Activated T-cell treated with anti-CD3 and anti-CD28 coated beads, Interleukin-2, amount 50 U/mL, for 24 hours (primary cell): ENCODE results near the gene MST1R.
"Not testable (repeated sequence)": the region's sequence is repeated elsewhere in the genome, so short reads cannot be mapped to it uniquely, and the experiment has no call there.

ENCODE experiments used
- DNase-seq: peaks from one replicate; pipeline ENCODE4 v3.0.0-alpha.2; 2020
- H3K27ac Mint-ChIP-seq: 2 replicates; pipeline ENCODE4 v1.8.0; 2020; ENCODE audit warnings: mild to moderate bottlenecking, mixed read lengths
- H3K27me3 Mint-ChIP-seq: 2 replicates; pipeline ENCODE4 v1.8.0; 2020; ENCODE audit warnings: mixed read lengths
- H3K36me3 Mint-ChIP-seq: 2 replicates; pipeline ENCODE4 v1.8.0; 2020; ENCODE audit warnings: low read depth, mixed read lengths
- H3K4me1 Mint-ChIP-seq: 2 replicates; pipeline ENCODE4 v1.8.0; 2020; ENCODE audit warnings: low read depth, mixed read lengths
- H3K4me3 Mint-ChIP-seq: 2 replicates; pipeline ENCODE4 v1.8.0; 2020; ENCODE audit warnings: mild to moderate bottlenecking, moderate library complexity, mixed read lengths
- H3K9me3 Mint-ChIP-seq: 2 replicates; pipeline ENCODE4 v1.8.0; 2020; ENCODE audit warnings: mixed read lengths

MST1R gene

GRCh38 chr3:49925485-49925884 is 21.8 kb upstream of the MST1R start:
- Mint-ChIP-seq H3K27me3 (no peaks in the 10 kb centered on the region), H3K9me3 (no peaks in the 10 kb centered on the region), H3K27ac (no peak overlapping the region), H3K4me3 (no peak overlapping the region), H3K36me3 (peaks cover 19% of the 10 kb centered on the region), H3K4me1 (peaks cover 29% of the 10 kb centered on the region)
- DNase-seq = no peak

- no peak for DNase-seq
- Mint-ChIP-seq H3K36me3 (peaks cover 24% of the 10 kb centered on the region), H3K4me3 (no peak overlapping the region), H3K27me3 (no peaks in the 10 kb centered on the region), H3K4me1 (peaks cover 22% of the 10 kb centered on the region), H3K27ac (no peak overlapping the region), H3K9me3 (no peaks in the 10 kb centered on the region)
These were observed 21.0 kb upstream of the MST1R start for GRCh38 chr3:49924683-49925082.

GRCh38 chr3:49917806-49918590 is 14.3 kb upstream of the MST1R start:
- Mint-ChIP-seq H3K36me3 (peaks cover 11% of the 10 kb centered on the region), H3K27ac (peak overlapping the region; percentile 33)
- H3K27me3 Mint-ChIP-seq, H3K4me3 Mint-ChIP-seq, H3K4me1 Mint-ChIP-seq, H3K9me3 Mint-ChIP-seq, DNase-seq: not testable (repeated sequence)

- no peaks in the 10 kb centered on the region for H3K9me3 Mint-ChIP-seq
- DNase-seq = no peak
- no peaks in the 10 kb centered on the region for H3K4me1 Mint-ChIP-seq
- no peak overlapping the region for H3K27ac Mint-ChIP-seq
- peaks cover 23% of the 10 kb centered on the region for H3K36me3 Mint-ChIP-seq
- no peak overlapping the region for H3K4me3 Mint-ChIP-seq
- no peaks in the 10 kb centered on the region for H3K27me3 Mint-ChIP-seq
These were observed 13.0 kb upstream of the MST1R start for GRCh38 chr3:49916686-49917085.

- H3K36me3 Mint-ChIP-seq = peaks cover 35% of the 10 kb centered on the region
These were observed 11.2 kb upstream of the MST1R start for GRCh38 chr3:49914906-49915305.

GRCh38 chr3:49912881-49913281 is 9.2 kb upstream of the MST1R start:
- no peaks in the 10 kb centered on the region for H3K4me1 Mint-ChIP-seq

More at GRCh38 chr3:49914906-49915305, 11.2 kb upstream of the MST1R start:
- H3K27me3 Mint-ChIP-seq = no peaks in the 10 kb centered on the region
- no peak for DNase-seq
- H3K27ac Mint-ChIP-seq = no peak overlapping the region
- H3K4me1 Mint-ChIP-seq = no peaks in the 10 kb centered on the region
- H3K9me3 Mint-ChIP-seq = no peaks in the 10 kb centered on the region
- no peak overlapping the region for H3K4me3 Mint-ChIP-seq

GRCh38 chr3:49911611-49912010 is 7.9 kb upstream of the MST1R start:
- peaks cover 43% of the 10 kb centered on the region for H3K36me3 Mint-ChIP-seq
- H3K4me3 Mint-ChIP-seq = no peak overlapping the region
- no peak for DNase-seq
- H3K4me1 Mint-ChIP-seq = peaks cover 4% of the 10 kb centered on the region
- H3K27ac Mint-ChIP-seq = no peak overlapping the region
- no peaks in the 10 kb centered on the region for H3K27me3 Mint-ChIP-seq
- H3K9me3 Mint-ChIP-seq = no peaks in the 10 kb centered on the region

More at GRCh38 chr3:49912881-49913281, 9.2 kb upstream of the MST1R start:
- no peak for DNase-seq
- H3K4me3 Mint-ChIP-seq = no peak overlapping the region
- H3K27ac Mint-ChIP-seq = no peak overlapping the region
- peaks cover 44% of the 10 kb centered on the region for H3K36me3 Mint-ChIP-seq
- no peaks in the 10 kb centered on the region for H3K27me3 Mint-ChIP-seq
- H3K9me3 Mint-ChIP-seq = no peaks in the 10 kb centered on the region

GRCh38 chr3:49911124-49911420 is 7.4 kb upstream of the MST1R start:
- no peak for DNase-seq

GRCh38 chr3:49910409-49911123 is 6.9 kb upstream of the MST1R start:
- DNase-seq = no peak
- H3K4me3 Mint-ChIP-seq = no peak overlapping the region
- H3K36me3 Mint-ChIP-seq = peaks cover 40% of the 10 kb centered on the region
- no peaks in the 10 kb centered on the region for H3K27me3 Mint-ChIP-seq
- H3K4me1 Mint-ChIP-seq = peaks cover 14% of the 10 kb centered on the region
- H3K9me3 Mint-ChIP-seq = no peaks in the 10 kb centered on the region
- H3K27ac Mint-ChIP-seq = no peak overlapping the region

More at GRCh38 chr3:49911124-49911420, 7.4 kb upstream of the MST1R start:
- no peak overlapping the region for H3K27ac Mint-ChIP-seq
- H3K27me3 Mint-ChIP-seq = no peaks in the 10 kb centered on the region
- no peak overlapping the region for H3K4me3 Mint-ChIP-seq
- H3K9me3 Mint-ChIP-seq = no peaks in the 10 kb centered on the region
- peaks cover 9% of the 10 kb centered on the region for H3K4me1 Mint-ChIP-seq
- peaks cover 40% of the 10 kb centered on the region for H3K36me3 Mint-ChIP-seq

GRCh38 chr3:49908373-49909199 is 4.9 kb upstream of the MST1R start:
- no peak overlapping the region for H3K4me3 Mint-ChIP-seq
- H3K27ac Mint-ChIP-seq = no peak overlapping the region

GRCh38 chr3:49906073-49906743 is 2.5 kb upstream of the MST1R start:
- Mint-ChIP-seq H3K27ac (peak overlapping the region; percentile 86), H3K4me1 (peaks cover 30% of the 10 kb centered on the region), H3K9me3 (no peaks in the 10 kb centered on the region), H3K27me3 (no peaks in the 10 kb centered on the region), H3K4me3 (peak overlapping the region; percentile 44), H3K36me3 (peaks cover 24% of the 10 kb centered on the region)
- peak; percentile 62 for DNase-seq

More at GRCh38 chr3:49908373-49909199, 4.9 kb upstream of the MST1R start:
- Mint-ChIP-seq H3K4me1 (peaks cover 25% of the 10 kb centered on the region), H3K27me3 (no peaks in the 10 kb centered on the region), H3K9me3 (no peaks in the 10 kb centered on the region), H3K36me3 (peaks cover 42% of the 10 kb centered on the region)
- DNase-seq = no peak

GRCh38 chr3:49904448-49904847 is 775 bp upstream of the MST1R start:
- Mint-ChIP-seq H3K4me1 (peaks cover 30% of the 10 kb centered on the region), H3K4me3 (peak overlapping the region; percentile 81), H3K27ac (peak overlapping the region; percentile 90)
- not testable (repeated sequence) for H3K36me3 Mint-ChIP-seq, DNase-seq, H3K27me3 Mint-ChIP-seq, H3K9me3 Mint-ChIP-seq

- Mint-ChIP-seq H3K27me3 (no peaks in the 10 kb centered on the region), H3K4me1 (peaks cover 30% of the 10 kb centered on the region), H3K27ac (no peak overlapping the region), H3K4me3 (no peak overlapping the region), H3K36me3 (peaks cover 2% of the 10 kb centered on the region), H3K9me3 (no peaks in the 10 kb centered on the region)
- DNase-seq = no peak
These were observed 945 bp downstream of the MST1R start for GRCh38 chr3:49902511-49903345.
